HepG2 (cell line): ENCODE measurements around the gene CD4. TPM values are rescaled to one million over a fixed set of nuclear protein-coding genes. Genes with fewer than 3 reads are reported as not detected.

Experiments used
- BHLHE40 ChIP-seq: IDR thresholded peaks from 2 replicates; pipeline ENCODE4 v1.6.1; 2011; ENCODE audit warnings: low read length, improper control_type of control experiment
- CCAR2 ChIP-seq: fragments of 200-400 bp; formaldehyde crosslinking; optimal IDR thresholded peaks from 2 replicates; pipeline ENCODE3; 2018; ENCODE audit warnings: low read depth, mild to moderate bottlenecking, low read length, moderate library complexity
- PRPF4 ChIP-seq: fragments of 200-400 bp; formaldehyde crosslinking; IDR thresholded peaks from 2 replicates; pipeline ENCODE4 v1.6.1; 2016; ENCODE audit warnings: low read length, low read depth; ENCODE audit not compliant: poor library complexity, severe bottlenecking
- RBFOX2 ChIP-seq: fragments of 200-400 bp; formaldehyde crosslinking; IDR thresholded peaks from 2 replicates; pipeline ENCODE4 v1.6.1; 2017; ENCODE audit warnings: low read depth, mild to moderate bottlenecking, low read length
- RXRB ChIP-seq: IDR thresholded peaks from 2 replicates; pipeline ENCODE4 v1.6.1; 2016; ENCODE audit warnings: borderline replicate concordance, missing genetic modification reagents, missing compliant biosample characterization
- SNAPC4 ChIP-seq: sonication (generic); formaldehyde crosslinking; IDR thresholded peaks from 2 replicates; pipeline ENCODE4 v1.4.0; 2020; ENCODE audit warnings: mild to moderate bottlenecking, missing genetic modification reagents
- UBTF ChIP-seq: sonication (generic); formaldehyde crosslinking; IDR thresholded peaks from 2 replicates; pipeline ENCODE4 v1.4.0; 2020; ENCODE audit warnings: mild to moderate bottlenecking, missing genetic modification reagents
- ZFP62 ChIP-seq: sonication (generic); formaldehyde crosslinking; IDR thresholded peaks from 2 replicates; pipeline ENCODE4 v1.4.0; 2020; ENCODE audit warnings: missing genetic modification reagents
- ZIK1 ChIP-seq: sonication (generic); formaldehyde crosslinking; IDR thresholded peaks from 2 replicates; pipeline ENCODE4 v1.5.0; 2020; ENCODE audit warnings: mild to moderate bottlenecking, low read depth, missing genetic modification reagents, borderline replicate concordance
- ZNF30 ChIP-seq: sonication (generic); formaldehyde crosslinking; IDR thresholded peaks from 2 replicates; pipeline ENCODE4 v1.5.0; 2020; ENCODE audit warnings: mild to moderate bottlenecking, missing genetic modification reagents
- ZNF382 ChIP-seq: sonication (generic); formaldehyde crosslinking; IDR thresholded peaks from 2 replicates; pipeline ENCODE4 v1.5.0; 2020; ENCODE audit warnings: missing genetic modification reagents, mild to moderate bottlenecking, borderline replicate concordance
- ZNF652 ChIP-seq: IDR thresholded peaks from 2 replicates; pipeline ENCODE4 v1.6.1; 2016; ENCODE audit warnings: low read depth, borderline replicate concordance
- ZNF775 ChIP-seq: sonication (generic); formaldehyde crosslinking; IDR thresholded peaks from 2 replicates; pipeline ENCODE4 v1.4.0; 2020; ENCODE audit warnings: missing genetic modification reagents, mild to moderate bottlenecking, moderate library complexity, borderline replicate concordance
- ZNF790 ChIP-seq: sonication (generic); formaldehyde crosslinking; IDR thresholded peaks from 2 replicates; pipeline ENCODE4 v1.8.0; 2022; ENCODE audit warnings: missing genetic modification reagents, mild to moderate bottlenecking, borderline replicate concordance
- ZNF839 ChIP-seq: sonication (generic); formaldehyde crosslinking; IDR thresholded peaks from 2 replicates; pipeline ENCODE4 v1.4.0; 2020; ENCODE audit warnings: missing genetic modification reagents, mild to moderate bottlenecking, borderline replicate concordance
- ZUFSP ChIP-seq: sonication (generic); formaldehyde crosslinking; IDR thresholded peaks from 2 replicates; pipeline ENCODE4 v1.9.0; 2021; ENCODE audit warnings: missing genetic modification reagents, mild to moderate bottlenecking, borderline replicate concordance
- polyA plus RNA-seq, 8 experiments: library from polyadenylated mRNA; depleted of rRNA in 3 of 8; stranded (reverse) in 7 of 8; unstranded in 1 of 8; fragments of >200 nt; fragmentation: Illumina TruSeq in 4 of 8; extraction: Trizol in 4 of 8; gene quantifications; 2 replicates each; pipeline versions ENCODE4 v1.2.1 to v1.2.3, GENCODE V29; 2011 to 2016; ENCODE audit warnings: low read depth in 4 of 8, missing spikeins in 1 of 8, mixed read lengths in 1 of 8; ENCODE audit not compliant: insufficient read depth in 1 of 8
- total RNA-seq, 5 experiments: library from RNA; depleted of rRNA; stranded (reverse); fragments of >200 nt; fragmentation: Illumina TruSeq; extraction: Trizol; gene quantifications; 2 replicates each; pipeline ENCODE4 v1.2.3, GENCODE V29; 2016; ENCODE audit warnings: low read depth in 1 of 5

CD4 gene
- total and polyA plus RNA-seq, 2 of the 13 experiments (the other 11 are each of a cell fraction or from before 2014, with no cell fraction given) = 0.07 to 0.95 TPM

GRCh38 chr12:6767353-6768319 is 21.7 kb upstream of the CD4 start (continued):
- TF ChIP-seq SNAPC4 (CRISPR knock-in tag) (no peak), ZNF839 (CRISPR knock-in tag) (no peak), BHLHE40 (no peak), RBFOX2 (no peak; the same call in 1 of the 2 replicates), ZNF790 (no peak; the same call in 1 of the 2 replicates), ZUFSP (CRISPR knock-in tag) (no peak), ZIK1 (CRISPR knock-in tag) (no peak; the same call in 1 of the 2 replicates), UBTF (CRISPR knock-in tag) (peak; percentile 72), ZNF652 (CRISPR knock-in tag) (no peak), ZNF775 (no peak), ZFP62 (no peak), PRPF4 (no peak), ZNF30 (CRISPR knock-in tag) (no peak), ZNF382 (no peak), RXRB (CRISPR knock-in tag) (peak; percentile 91), CCAR2 (no peak)
